ENCODE measurements around the gene CIAPIN1. TPM values are rescaled to one million over a fixed set of nuclear protein-coding genes. Genes with fewer than 3 reads are reported as not detected.

Gene CIAPIN1
- total RNA-seq, 1 donor from 2014 or later, result 28.7 TPM

GRCh38 chr16:57391708-57392107, 55.5 kb downstream of the CIAPIN1 start:
- intact Hi-C loops (cut with DNase I), result no loop called here
- H3K36me3 ChIP-seq, result no peaks in the 10 kb centered on the region
- H3K4me1 ChIP-seq, result peaks cover 0 to 2% of the 10 kb centered on the region in 2 donors
- no peaks in the 10 kb centered on the region for H3K9me3 ChIP-seq
- no peak for DNase-seq (ENCODE audit: low spot score in 2 of 2)
- TF ChIP-seq CTCF (IDR thresholded peaks at IDR 0.05), result no peak
- H3K27ac ChIP-seq, result no peak overlapping the region
- no peak overlapping the region for H3K4me3 ChIP-seq
- H3K27me3 ChIP-seq, result no peaks in the 10 kb centered on the region

GRCh38 chr16:57391300-57391699, 55.9 kb downstream of the CIAPIN1 start:
- Histone ChIP-seq H3K27ac (no peak overlapping the region), H3K36me3 (no peaks in the 10 kb centered on the region), H3K4me1 (peaks cover 0 to 6% of the 10 kb centered on the region in 2 donors), H3K27me3 (no peaks in the 10 kb centered on the region), H3K9me3 (no peaks in the 10 kb centered on the region), H3K4me3 (no peak overlapping the region)
- TF ChIP-seq CTCF (IDR thresholded peaks at IDR 0.05), result no peak
- intact Hi-C loops (cut with DNase I), result no loop called here
- no peak for DNase-seq (ENCODE audit: low spot score in 2 of 2)

GRCh38 chr16:57390636-57391295, 56.4 kb downstream of the CIAPIN1 start:
- no peak for DNase-seq (ENCODE audit: low spot score in 2 of 2)
- Histone ChIP-seq H3K9me3 (no peaks in the 10 kb centered on the region), H3K27me3 (no peaks in the 10 kb centered on the region), H3K36me3 (no peaks in the 10 kb centered on the region), H3K4me1 (peaks cover 0 to 11% of the 10 kb centered on the region in 2 donors), H3K27ac (no peak overlapping the region), H3K4me3 (no peak overlapping the region)
- TF ChIP-seq CTCF (IDR thresholded peaks at IDR 0.05), result no peak
- intact Hi-C loops (cut with DNase I), result no loop called here

GRCh38 chr16:57389087-57389468, 58.1 kb downstream of the CIAPIN1 start:
- Histone ChIP-seq H3K36me3 (no peaks in the 10 kb centered on the region), H3K27me3 (no peaks in the 10 kb centered on the region), H3K4me1 (peaks cover 0 to 17% of the 10 kb centered on the region in 2 donors), H3K27ac (no peak overlapping the region), H3K9me3 (no peaks in the 10 kb centered on the region), H3K4me3 (no peak overlapping the region)
- DNase-seq (ENCODE audit: low spot score in 2 of 2), result no peak
- no peak for TF ChIP-seq CTCF (IDR thresholded peaks at IDR 0.05)
- intact Hi-C loops (cut with DNase I), result no loop called here

- intact Hi-C loops (cut with DNase I), result no loop called here
- peaks cover 0 to 21% of the 10 kb centered on the region in 2 donors for H3K4me1 ChIP-seq
Observed at GRCh38 chr16:57388359-57389086, 58.7 kb downstream of the CIAPIN1 start.

More at GRCh38 chr16:57388359-57389086, 58.7 kb downstream of the CIAPIN1 start:
- no peak for DNase-seq (ENCODE audit: low spot score in 2 of 2)
- Histone ChIP-seq H3K36me3 (no peaks in the 10 kb centered on the region), H3K9me3 (no peaks in the 10 kb centered on the region), H3K4me3 (no peak overlapping the region), H3K27ac (no peak overlapping the region), H3K27me3 (no peaks in the 10 kb centered on the region)
- TF ChIP-seq CTCF (IDR thresholded peaks at IDR 0.05), result no peak
